Large intestine (tissue), 3 donors: ENCODE measurements around the gene FOXO6. TPM values are rescaled to one million over a fixed set of nuclear protein-coding genes. Genes with fewer than 3 reads are reported as not detected.

Experiments
- DNase-seq, 2 donors: peaks; one replicate each; pipeline versions ENCODE4 v3.0.0 to v3.0.0-alpha.2; 2013
- H3K27ac ChIP-seq: one replicate; pipeline ENCODE4 v1.5.1; 2013; ENCODE audit warnings: low read length
- H3K27me3 ChIP-seq: 2 replicates; pipeline ENCODE4 v1.6.1; 2013; ENCODE audit warnings: low read length; ENCODE audit not compliant: control insufficient read depth, insufficient read depth
- H3K36me3 ChIP-seq: 2 replicates; pipeline ENCODE4 v1.6.1; 2013; ENCODE audit warnings: low read length; ENCODE audit not compliant: control insufficient read depth, insufficient read depth
- H3K4me1 ChIP-seq: one replicate; pipeline ENCODE4 v1.6.1; 2013; ENCODE audit warnings: low read length; ENCODE audit not compliant: control insufficient read depth, insufficient read depth
- H3K4me3 ChIP-seq: one replicate; pipeline ENCODE4 v1.5.1; 2013; ENCODE audit warnings: low read length
- H3K9me3 ChIP-seq: one replicate; pipeline ENCODE4 v1.6.1; 2013; ENCODE audit warnings: mild to moderate bottlenecking, low read depth, low read length, moderate library complexity; ENCODE audit not compliant: control insufficient read depth
- WGBS: methylation state at CpG from one replicate; pipeline ENCODE4 v1.1.5; 2013; ENCODE audit warnings: low lambda C conversion rate; ENCODE audit not compliant: insufficient coverage; 5-methylcytosine and 5-hydroxymethylcytosine counted together
- polyA plus RNA-seq: library from polyadenylated mRNA; unstranded; fragments of 120-200 nt; gene quantifications from one replicate; pipeline ENCODE4 v1.2.1, GENCODE V29; 2013

Gene FOXO6
- polyA plus RNA-seq, 1 donor: 6.4 TPM

DNA sequence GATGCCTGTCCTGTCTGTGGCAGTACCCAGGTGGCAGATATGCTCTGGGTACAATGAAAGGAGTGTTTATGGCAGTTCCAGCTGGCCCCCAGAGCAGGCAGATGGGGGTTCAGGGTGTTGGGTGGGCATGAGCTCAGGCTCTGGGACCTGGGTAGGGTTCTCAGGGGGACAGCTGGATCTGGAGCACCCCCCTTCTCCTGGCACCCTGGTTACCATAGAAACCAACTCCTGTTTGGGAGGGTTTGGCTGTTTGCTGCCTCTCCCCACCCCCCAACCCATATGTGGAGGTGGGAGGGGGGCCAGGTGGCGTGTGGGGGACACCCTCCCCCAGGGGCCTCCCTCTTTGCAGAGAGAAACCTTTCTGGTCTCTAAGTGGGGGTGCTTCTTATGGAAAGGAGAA is 7.1 kb downstream of the FOXO6 start:
- Histone ChIP-seq H3K4me3 (no peak overlapping the region), H3K36me3 (no peaks in the 10 kb centered on the region), H3K27me3 (peaks cover 11% of the 10 kb centered on the region), H3K4me1 (peaks cover 38% of the 10 kb centered on the region), H3K9me3 (no peaks in the 10 kb centered on the region), H3K27ac (no peak overlapping the region)
- no peak for DNase-seq
- WGBS: no CpG with 5 or more reads among the region's 1 CpG

- Histone ChIP-seq H3K36me3 (no peaks in the 10 kb centered on the region), H3K27me3 (peaks cover 7% of the 10 kb centered on the region), H3K4me3 (no peak overlapping the region), H3K4me1 (peaks cover 39% of the 10 kb centered on the region), H3K27ac (no peak overlapping the region), H3K9me3 (no peaks in the 10 kb centered on the region)
- no CpG with 5 or more reads among the region's 7 CpGs for WGBS
- no peak for DNase-seq
Measured at GRCh38 chr1:41368801-41369200, 7.6 kb downstream of the FOXO6 start.

GRCh38 chr1:41369531-41369930 is 8.3 kb downstream of the FOXO6 start:
- peaks cover 5% of the 10 kb centered on the region for H3K27me3 ChIP-seq
- no peak for DNase-seq
- WGBS: no CpG with 5 or more reads among the region's 2 CpGs

DNA sequence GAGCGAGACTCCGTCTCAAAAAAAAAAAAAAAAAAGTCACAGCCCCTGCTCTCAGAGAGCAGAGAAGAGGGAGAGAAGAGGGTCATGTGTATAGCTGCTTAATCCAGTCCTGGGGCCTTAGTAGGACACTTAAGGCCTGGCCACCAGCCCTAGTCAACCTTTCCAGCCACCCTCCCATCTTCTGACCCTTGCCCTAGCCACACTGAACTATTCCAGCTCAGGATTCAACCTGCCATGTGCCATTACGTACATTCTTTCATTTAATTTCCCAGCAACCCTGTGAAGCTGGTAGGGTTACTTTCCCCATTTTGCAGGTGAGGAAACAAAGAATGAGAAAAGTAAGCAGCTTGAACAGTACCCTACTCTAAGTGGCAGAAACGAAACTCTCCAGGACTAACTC is 9.0 kb downstream of the FOXO6 start:
- H3K4me3 ChIP-seq: no peak overlapping the region
- peaks cover 5% of the 10 kb centered on the region for H3K27me3 ChIP-seq
- H3K9me3 ChIP-seq: no peaks in the 10 kb centered on the region
- H3K36me3 ChIP-seq: no peaks in the 10 kb centered on the region
- DNase-seq: no peak
- WGBS: no CpG with 5 or more reads among the region's 4 CpGs
- H3K4me1 ChIP-seq: peaks cover 45% of the 10 kb centered on the region
- no peak overlapping the region for H3K27ac ChIP-seq

More at GRCh38 chr1:41369531-41369930, 8.3 kb downstream of the FOXO6 start:
- Histone ChIP-seq H3K27ac (no peak overlapping the region), H3K9me3 (no peaks in the 10 kb centered on the region), H3K4me3 (no peak overlapping the region), H3K4me1 (peaks cover 45% of the 10 kb centered on the region), H3K36me3 (no peaks in the 10 kb centered on the region)

GRCh38 chr1:41370756-41371420 is 9.7 kb downstream of the FOXO6 start:
- Histone ChIP-seq H3K27ac (no peak overlapping the region), H3K36me3 (no peaks in the 10 kb centered on the region), H3K27me3 (peaks cover 5% of the 10 kb centered on the region), H3K9me3 (no peaks in the 10 kb centered on the region), H3K4me1 (peaks cover 43% of the 10 kb centered on the region), H3K4me3 (no peak overlapping the region)
- DNase-seq: no peak
- no CpG with 5 or more reads among the region's 5 CpGs for WGBS

GRCh38 chr1:41371630-41372599 is 10.7 kb downstream of the FOXO6 start:
- H3K36me3 ChIP-seq: no peaks in the 10 kb centered on the region
- peaks cover 2% of the 10 kb centered on the region for H3K27me3 ChIP-seq
- no peaks in the 10 kb centered on the region for H3K9me3 ChIP-seq
- peaks cover 39% of the 10 kb centered on the region for H3K4me1 ChIP-seq
- H3K4me3 ChIP-seq: no peak overlapping the region
- no CpG with 5 or more reads among the region's 7 CpGs for WGBS
- DNase-seq: peak in 1 of 2 donors; percentile 76
- H3K27ac ChIP-seq: no peak overlapping the region

- Histone ChIP-seq H3K4me3 (no peak overlapping the region), H3K4me1 (peaks cover 39% of the 10 kb centered on the region), H3K9me3 (no peaks in the 10 kb centered on the region), H3K27ac (no peak overlapping the region), H3K36me3 (peaks cover 2% of the 10 kb centered on the region), H3K27me3 (no peaks in the 10 kb centered on the region)
- DNase-seq: no peak
- 100% methylated on average over 1 of the region's 4 CpGs for WGBS
Measured at GRCh38 chr1:41372600-41372993, 11.4 kb downstream of the FOXO6 start.

- Histone ChIP-seq H3K27ac (no peak overlapping the region), H3K27me3 (no peaks in the 10 kb centered on the region), H3K36me3 (peaks cover 8% of the 10 kb centered on the region), H3K9me3 (no peaks in the 10 kb centered on the region), H3K4me3 (no peak overlapping the region), H3K4me1 (peaks cover 39% of the 10 kb centered on the region)
- no peak for DNase-seq
- no CpG with 5 or more reads among the region's 6 CpGs for WGBS
Measured at GRCh38 chr1:41373373-41373772, 12.1 kb downstream of the FOXO6 start.

GRCh38 chr1:41374711-41375110 is 13.5 kb downstream of the FOXO6 start:
- Histone ChIP-seq H3K27ac (no peak overlapping the region), H3K36me3 (peaks cover 10% of the 10 kb centered on the region), H3K4me3 (no peak overlapping the region), H3K27me3 (no peaks in the 10 kb centered on the region), H3K4me1 (peaks cover 39% of the 10 kb centered on the region), H3K9me3 (no peaks in the 10 kb centered on the region)
- WGBS: no CpG with 5 or more reads among the region's 6 CpGs
- no peak for DNase-seq

GRCh38 chr1:41377397-41377796 is 16.2 kb downstream of the FOXO6 start:
- peaks cover 10% of the 10 kb centered on the region for H3K36me3 ChIP-seq
- H3K4me3 ChIP-seq: no peak overlapping the region
- WGBS: no CpG with 5 or more reads among the region's 4 CpGs
- DNase-seq: peak in 1 of 2 donors; percentile 42
- H3K4me1 ChIP-seq: peaks cover 41% of the 10 kb centered on the region
- H3K9me3 ChIP-seq: no peaks in the 10 kb centered on the region
- H3K27ac ChIP-seq: no peak overlapping the region
- H3K27me3 ChIP-seq: peaks cover 12% of the 10 kb centered on the region
